GM12865 (cell line): ENCODE results near the gene RADIL.

Experiments used
- DNase-seq: peaks from one replicate; pipeline ENCODE4 v3.0.0; 2010; ENCODE audit warnings: low read depth
- H3K4me3 ChIP-seq: 2 replicates; pipeline ENCODE4 v1.5.1; 2011; ENCODE audit warnings: mild to moderate bottlenecking, low read depth, low read length, control low read depth
- CTCF ChIP-seq: IDR thresholded peaks from 2 replicates; pipeline ENCODE4 v1.5.1; 2011; ENCODE audit warnings: low read length, control low read depth, low read depth, inconsistent platforms; ENCODE audit not compliant: insufficient read depth; ENCODE audit errors: missing control alignments

RADIL gene

GRCh38 chr7:4840079-4840501 is 43.4 kb downstream of the RADIL start:
- TF ChIP-seq CTCF: no peak
- no peak for DNase-seq
- no peak overlapping the region for H3K4me3 ChIP-seq

GRCh38 chr7:4838626-4839334 is 44.7 kb downstream of the RADIL start:
- no peak for DNase-seq
- no peak overlapping the region for H3K4me3 ChIP-seq
- no peak for TF ChIP-seq CTCF

- no peak for TF ChIP-seq CTCF
- no peak overlapping the region for H3K4me3 ChIP-seq
- no peak for DNase-seq
Measured at GRCh38 chr7:4837803-4838625, 45.5 kb downstream of the RADIL start.

GRCh38 chr7:4837041-4837802 is 46.3 kb downstream of the RADIL start:
- no peak for DNase-seq
- no peak overlapping the region for H3K4me3 ChIP-seq

GRCh38 chr7:4836206-4836661 is 47.3 kb downstream of the RADIL start:
- no peak for TF ChIP-seq CTCF
- no peak overlapping the region for H3K4me3 ChIP-seq
- no peak for DNase-seq

More at GRCh38 chr7:4837041-4837802, 46.3 kb downstream of the RADIL start:
- TF ChIP-seq CTCF: no peak

GRCh38 chr7:4835398-4836205 is 47.9 kb downstream of the RADIL start:
- TF ChIP-seq CTCF: no peak
- no peak overlapping the region for H3K4me3 ChIP-seq
- no peak for DNase-seq
